SKM-1 treated with dmso at 0.1 percent for 144 hours (cell line): ENCODE data around the gene EMC10.
A peak's percentile ranks its signal among the peaks of the same experiment; 100 is the strongest.

Source experiments
- DNase-seq: peaks from one replicate; lab custom pipeline; 2025; ENCODE audit not compliant: unreplicated experiment; lab: John Stamatoyannopoulos, UW

The EMC10 gene

DNA sequence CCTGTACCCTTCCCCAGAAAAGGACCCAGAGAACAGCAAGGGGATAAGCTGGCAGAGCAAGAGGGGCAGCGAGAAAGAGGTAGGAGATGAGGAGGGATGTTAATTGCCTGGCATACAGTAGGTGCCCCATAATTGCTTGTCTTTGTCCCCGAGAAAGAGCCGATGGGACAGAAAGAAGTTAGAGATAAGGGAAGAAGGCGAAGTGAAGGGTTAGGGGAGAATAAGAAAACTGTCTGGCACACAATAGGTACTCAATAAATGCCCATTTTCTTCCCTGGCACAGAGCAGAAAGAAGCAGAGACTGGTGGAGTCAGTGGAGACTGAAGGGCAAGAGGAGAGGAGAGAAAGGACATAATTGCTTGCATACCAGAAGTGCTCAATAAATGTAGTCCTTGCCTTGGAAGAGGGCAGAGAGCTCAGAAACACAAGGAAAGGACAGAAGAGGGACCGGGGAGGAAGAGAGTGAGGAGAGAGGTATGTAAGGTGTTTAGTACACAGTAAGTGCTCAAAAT, 18.8 kb downstream of the EMC10 start:
- no peak for DNase-seq

DNA sequence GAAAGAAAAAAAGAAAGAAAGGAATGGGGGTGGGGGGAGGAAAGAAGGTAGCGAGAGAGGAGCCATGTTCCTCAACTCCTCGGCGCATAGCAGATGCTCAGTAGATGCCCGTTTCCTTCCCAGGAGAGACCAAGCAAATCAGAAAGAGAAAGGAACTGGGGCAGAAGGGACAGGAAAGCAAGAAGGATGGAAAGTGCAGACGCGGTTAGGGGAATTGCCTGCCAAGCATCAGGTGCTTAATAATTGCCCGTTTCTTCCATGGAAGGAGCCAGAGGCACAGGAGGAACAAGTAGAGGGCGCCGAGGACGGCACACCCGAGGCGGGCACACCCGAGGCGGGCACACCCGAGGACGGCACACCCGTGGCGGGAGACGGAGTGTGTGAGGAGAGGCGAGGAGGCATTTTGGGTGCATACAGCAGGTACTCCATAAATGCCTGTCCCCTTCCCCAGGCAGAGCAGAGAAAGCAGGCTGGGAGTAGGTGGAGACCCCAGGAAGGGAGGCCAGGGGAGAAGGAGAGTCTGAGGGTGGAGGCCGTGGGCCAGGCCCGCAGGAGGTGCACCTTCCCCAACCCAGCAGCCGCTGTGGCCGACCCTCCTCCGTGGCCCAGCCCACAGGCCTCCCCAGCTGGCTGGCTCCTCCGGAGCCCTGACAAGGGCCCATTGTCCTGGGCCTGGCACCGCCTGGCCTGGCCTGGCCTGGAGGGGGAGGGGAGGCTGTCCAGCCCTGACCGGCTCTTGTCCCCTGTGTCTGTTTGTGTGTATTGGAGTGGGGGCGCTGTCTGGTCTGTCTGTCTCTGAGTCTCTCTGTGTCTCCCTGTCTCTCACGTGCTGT, 20.1 kb downstream of the EMC10 start:
- no peak for DNase-seq

DNA sequence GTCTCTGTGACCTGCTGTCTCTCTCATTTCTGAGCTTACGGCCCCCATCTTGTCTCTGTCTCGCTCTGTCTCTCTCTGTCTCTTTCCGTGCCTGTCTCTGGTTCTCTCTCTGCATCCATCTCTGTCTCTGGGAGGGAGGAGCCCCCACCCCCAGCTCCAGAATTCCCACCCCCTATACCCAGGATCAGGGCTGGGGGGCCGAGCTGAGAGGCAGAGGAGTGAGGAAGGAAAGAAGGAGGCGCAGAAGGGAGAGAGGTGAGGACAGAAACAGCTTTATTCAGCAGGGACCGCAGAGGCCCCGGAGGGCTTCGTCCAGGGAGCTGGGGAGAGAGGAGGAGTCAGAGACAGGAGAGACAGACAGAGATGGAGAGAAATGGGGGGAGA, 20.7 kb downstream of the EMC10 start:
- no peak for DNase-seq

DNA sequence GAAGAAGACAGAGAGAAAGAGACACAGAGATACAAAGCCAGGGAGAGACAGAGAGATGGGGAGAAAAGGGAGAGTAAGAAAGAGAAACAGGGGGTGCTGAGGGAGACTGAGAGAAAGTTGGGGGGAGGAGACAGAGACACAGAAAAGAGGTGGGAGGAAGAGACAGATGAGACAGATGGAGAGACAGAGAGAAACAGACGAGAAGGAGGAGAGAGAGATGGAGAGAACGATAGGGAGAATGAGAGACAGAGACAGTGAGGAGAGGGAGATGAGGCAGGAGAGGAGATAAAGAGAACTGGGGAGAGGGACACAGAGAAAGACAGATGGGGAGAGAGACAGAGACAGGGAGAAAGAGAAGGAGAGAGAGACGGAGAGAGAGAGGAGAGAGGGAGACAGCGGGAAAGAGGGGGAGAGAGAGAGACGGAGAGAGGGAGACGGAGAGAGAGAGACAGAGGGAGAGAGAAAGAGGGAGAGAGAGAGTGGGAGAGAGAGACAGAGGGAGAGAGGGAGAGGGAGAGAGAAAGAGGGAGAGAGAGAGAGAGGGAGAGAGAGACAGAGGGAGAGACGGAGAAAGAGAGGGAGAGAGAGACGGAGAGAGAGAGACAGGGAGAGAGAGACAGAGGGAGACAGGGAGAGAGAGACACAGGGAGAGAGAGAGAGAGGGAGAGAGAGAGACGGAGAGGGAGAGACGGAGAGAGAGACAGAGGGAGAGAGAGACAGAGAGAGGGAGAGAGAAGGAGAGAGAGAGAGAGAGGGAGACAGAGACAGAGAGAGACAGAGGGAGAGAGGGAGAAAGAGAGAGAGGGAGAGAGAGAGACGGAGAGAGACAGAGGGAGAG, 22.1 kb downstream of the EMC10 start:
- no peak for DNase-seq

DNA sequence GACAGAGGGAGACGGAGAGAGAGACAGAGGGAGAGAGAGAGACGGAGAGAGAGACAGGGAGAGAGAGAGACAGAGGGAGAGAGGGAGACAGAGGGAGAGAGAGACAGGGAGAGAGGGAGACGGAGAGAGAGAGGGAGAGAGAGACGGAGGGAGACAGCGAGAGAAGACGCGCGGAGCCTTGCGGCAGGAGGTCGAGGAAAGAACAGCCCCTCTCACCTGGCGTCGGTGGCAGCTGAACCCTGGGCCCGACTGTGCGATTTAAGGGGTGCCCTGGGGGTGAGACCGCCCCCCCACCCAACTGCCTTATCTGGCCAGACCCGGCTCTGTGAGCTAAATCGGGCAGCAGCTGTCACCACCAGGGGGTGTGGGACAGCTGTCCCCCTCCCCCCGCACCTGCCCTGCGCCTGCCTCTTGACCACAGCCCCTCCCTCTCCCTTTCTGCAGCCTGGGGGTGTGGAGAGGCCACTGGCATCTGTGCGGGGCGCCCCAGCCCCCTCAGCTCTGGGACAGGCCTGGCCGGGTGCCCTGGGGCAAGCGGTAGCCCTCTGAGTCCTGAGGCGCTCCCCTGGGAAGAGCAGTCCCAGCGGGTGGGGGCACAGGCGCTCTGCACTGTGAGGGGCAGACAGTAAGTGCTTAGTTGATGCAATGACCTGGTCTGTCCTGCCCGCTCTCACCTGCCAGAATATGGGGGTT, 23.9 kb downstream of the EMC10 start:
- no peak for DNase-seq

DNA sequence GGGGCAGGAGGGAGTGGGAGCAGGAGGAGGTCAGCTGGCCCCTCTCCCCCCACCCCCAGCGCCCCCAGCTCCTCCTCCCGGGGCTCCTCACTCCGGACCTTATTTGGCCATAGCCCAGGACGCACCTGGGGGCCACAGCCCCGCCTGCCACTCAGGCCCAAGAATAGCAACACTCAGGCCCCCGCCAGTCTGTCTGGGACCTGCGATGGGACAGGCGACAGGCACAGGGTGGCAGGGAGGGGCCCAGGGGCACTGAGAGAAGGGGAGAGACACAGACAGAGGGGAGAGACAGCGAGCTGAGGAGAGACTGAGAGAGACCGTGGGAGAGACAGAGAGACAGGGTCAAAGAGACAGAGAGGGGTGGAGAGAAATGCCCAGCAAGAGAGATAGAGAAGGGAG, 24.4 kb downstream of the EMC10 start:
- DNase-seq: no peak

DNA sequence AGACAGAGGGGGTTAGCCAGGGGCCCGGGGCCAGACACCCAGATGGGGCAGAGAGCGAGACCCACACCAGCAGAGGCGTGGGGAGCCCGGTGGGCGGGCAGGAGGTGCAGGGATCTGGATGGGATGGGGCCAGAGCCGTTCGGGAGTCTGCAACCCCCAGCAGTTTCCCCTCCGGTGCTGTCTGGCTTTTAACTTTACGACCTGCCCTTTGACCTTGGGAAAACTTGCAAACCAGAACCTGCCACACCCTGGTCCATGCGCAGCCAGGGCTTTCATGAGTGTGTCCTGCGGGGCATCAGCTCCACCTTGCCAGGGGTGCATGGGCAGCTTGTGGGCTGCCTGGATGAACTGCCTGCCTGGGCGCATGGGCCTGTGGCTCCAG, 24.9 kb downstream of the EMC10 start:
- no peak for DNase-seq

DNA sequence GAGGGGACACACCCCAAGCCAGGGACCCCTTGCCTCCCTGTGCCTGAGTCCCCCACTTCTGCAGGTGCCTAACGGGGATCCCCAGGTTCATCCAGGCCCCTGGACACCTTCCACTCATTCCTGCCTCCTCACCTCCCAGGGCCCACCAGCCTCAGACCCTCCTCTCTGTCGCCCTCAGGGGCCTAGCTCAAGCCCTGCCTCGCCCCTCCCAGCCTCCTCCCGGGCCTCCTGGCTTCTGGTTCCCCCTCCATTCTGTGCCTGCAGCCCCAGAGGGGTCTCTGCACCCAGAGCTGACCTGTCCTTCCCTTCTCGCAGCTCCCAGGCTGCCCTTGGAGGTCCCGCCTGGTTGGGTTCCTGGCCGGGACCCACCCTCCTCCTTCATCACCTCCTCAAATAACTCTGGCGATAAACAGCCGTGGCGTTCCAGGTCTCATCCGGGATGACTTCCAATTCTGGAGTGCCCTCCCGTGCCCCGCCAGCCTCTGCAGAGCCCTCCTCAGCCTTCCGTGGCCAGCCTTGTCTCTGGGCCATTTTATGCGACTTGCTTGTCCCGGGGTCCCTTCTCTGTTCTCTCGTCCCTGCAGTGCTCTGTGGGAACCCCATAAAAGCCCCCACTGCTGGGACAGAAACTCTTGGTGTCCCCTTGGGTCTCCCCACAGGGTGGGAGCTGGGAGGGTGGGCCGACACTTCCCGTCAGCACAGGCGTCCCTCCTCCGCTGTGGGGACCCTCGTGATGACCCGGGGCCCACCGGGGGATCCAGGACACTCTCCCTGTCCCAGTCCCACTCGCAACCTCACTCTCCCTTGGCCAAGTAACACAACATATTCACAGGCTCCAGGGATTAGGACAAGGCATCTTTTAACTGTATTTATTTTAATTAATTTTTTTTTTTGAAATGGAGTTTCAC, 25.5 kb downstream of the EMC10 start:
- no peak for DNase-seq

DNA sequence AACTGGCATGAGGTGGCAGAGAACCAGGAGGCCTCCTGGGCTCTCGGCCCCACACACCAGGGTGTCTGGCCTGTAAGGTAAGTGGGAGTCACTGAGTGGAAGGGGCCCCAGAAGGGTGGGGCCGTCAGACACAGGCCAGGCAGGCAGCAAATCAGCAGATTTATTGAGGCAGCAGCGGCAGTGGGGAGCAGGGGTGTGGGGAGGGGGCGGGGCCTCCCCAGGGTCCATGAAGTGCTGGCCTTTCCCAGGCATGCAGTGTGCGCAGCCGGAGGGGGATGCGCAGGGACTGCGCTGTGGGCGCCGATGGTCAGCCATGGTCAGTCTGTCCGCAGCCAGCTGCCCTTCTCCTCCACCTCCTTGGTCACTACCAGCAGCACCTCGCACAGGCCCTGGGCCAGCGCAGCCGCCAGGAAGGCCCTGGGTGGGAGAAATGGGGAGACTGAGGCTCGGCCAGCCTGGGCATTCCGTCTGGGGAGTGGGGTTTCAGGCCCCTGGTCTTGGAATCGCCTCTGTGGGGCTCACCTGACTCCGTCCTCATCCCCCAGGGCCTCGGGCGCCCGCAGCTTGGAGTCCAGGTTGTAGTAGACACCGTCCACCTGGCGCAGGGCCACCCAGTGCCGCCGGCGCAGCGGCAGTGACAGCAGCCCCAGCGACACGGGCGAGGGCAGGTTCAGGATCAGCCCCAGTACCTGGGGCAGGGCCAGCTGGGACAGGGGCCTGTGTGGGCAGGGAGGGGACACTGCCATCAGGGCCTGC, 29.7 kb downstream of the EMC10 start:
- no peak for DNase-seq

DNA sequence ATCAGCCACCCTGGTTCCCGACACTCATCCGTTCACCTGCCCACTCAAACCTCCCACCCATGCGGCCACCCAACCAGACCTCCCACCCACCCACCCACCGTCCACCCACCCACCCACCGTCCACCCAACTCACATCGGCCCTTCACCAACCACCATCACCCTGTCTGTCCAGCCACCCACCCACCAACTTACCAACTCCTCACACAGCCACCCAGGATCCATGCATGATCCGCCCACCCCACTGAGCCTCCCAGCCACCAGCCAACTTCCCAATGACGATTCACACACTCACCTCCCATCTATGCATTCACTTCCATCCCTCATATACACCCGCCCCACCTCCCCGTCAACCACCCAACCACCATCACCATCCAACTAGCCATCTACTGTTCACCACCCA, 30.4 kb downstream of the EMC10 start:
- no peak for DNase-seq

DNA sequence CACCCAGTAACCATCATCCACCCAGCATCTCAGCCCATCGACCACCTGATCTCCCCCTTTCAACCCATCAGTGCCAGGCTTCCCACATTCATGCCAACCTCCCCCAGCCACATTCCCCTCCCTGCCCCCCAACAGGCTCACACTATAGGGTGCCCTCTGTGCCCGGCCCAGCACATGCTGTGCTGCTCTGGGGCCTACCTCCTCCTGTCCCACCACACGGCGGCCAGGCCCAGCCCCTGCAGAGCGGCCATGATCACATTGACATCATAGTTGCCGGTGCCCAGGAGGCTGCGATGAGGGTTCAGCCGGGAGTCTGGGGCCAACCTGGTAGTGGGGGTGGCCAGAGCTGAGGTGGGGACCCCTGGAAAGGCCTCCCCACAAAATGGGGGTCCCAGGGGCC, 31.1 kb downstream of the EMC10 start:
- no peak for DNase-seq

DNA sequence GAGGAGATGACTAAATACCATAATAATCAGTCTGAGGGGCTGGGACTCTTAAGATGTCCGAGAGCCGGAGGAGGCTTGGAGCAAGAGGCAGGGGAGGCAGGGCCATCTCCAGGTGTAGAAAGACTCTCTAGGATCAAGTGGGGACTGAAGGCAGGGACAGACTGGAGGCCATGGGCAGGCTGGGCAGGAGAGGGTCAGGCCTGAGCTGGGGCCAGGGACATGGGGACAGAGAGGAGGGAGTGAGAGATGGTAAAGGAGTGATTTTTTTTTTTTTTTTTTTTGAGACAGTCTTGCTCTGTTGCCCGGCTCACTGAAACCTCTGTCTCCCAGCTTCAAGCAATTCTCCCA, 32.5 kb downstream of the EMC10 start:
- DNase-seq: no peak

DNA sequence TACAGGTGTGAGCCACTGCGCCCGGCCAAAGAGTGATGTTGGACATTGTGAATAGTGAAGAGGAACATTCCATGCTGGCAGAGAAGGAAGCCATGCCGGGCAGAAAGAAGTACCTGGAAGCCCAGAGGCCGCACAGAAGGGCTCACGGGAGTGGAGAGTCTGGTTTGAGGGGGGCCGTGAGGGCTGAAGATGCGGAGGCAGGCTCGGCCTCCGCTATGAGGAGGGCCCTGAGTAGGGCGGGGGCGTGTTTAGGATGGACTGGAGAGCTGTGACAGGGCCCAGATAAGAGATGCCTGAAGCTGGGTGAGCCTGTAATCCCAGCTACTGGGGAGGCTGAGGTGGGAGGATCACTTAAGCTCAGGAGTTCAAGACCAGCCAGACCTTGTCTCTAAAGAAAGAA, 33.1 kb downstream of the EMC10 start:
- no peak for DNase-seq

DNA sequence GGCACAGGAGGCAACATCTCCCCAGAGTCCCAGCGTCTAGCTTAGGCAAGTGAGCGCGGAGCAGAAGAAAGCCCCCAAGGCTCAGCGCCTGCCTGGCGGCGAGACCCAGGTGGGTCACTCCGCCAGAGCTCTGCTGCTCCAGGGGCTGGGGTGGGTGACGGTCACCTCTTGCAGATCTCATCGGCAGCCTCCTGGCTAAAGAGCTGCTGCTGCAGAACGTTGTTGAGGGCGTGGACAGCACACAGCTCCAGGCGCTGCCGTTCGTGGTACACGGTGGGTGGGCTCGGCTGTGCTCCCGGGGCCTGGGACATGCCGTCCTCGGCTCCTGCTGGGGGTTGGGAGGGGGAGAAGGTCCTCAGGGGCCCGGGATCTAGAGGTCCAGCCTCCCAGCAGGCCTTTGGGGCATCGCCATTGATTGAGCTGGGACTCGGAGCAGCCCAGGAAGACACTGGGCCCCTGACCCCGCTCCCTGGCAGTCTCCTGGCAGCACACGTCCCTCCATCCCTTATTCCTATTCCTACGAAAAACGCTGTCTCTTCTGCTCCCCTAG, 33.9 kb downstream of the EMC10 start:
- no peak for DNase-seq

DNA sequence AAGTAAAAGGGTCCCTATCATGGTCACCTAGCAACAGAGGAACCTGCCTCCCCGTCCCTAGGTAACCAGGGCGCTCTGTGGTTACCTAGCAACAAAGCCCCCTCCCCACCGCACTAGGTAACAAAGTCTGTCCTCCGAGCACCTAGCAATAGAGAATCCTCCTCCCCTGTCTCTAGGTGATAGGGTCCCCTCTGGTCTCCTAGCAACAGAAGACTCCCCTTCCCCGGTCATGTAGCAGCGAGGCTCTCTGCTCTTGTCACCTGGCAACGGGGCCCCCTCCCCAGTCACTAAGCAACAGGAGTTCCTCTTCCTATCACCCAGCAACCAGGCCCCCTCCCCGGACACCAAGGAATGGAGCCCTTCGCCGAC, 34.4 kb downstream of the EMC10 start:
- DNase-seq: peak; percentile 50

DNA sequence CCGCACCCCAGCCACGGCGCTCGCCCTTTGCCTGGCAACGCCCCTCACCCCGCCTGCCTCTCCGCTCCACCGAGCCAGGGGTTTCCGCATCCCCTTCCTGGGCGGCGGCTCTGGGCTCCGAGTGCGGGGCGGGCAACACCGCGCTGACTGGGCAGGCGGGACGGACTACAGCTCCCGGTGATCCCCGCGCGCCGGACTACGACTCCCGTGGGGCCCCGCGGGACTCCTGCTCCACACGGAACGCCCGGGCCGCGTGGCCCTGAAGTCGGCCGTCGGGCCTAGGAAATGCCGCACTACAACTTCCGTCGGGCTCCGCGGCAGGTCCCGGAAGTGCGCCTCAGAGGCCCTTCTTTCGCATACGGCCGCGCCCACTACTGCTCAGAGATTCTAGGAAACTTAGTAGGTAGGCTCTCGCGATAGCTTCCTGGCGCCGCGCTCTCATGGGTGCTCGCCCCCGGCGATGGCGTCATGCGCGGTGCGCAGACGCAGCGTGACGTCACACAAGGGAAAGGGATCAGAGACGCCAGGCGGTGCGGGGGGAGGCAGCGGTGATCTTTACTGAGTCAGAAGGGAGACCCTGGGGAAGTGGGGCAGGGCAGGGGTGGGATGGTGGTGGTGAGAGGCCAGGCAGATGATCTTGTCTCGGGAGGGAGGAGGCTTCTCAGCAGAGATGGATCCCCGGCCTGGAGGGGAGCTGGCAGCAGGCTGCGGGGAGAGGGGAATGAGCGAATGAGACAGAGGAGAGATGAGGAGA, 34.9 kb downstream of the EMC10 start, which contains the start of gene JOSD2:
Gene JOSD2, minus strand, starts transcription at position 123 of the 754 bp plus-strand sequence. CDS start 760 bp downstream, outside the sequence.
- DNase-seq: peak; percentile 80

DNA sequence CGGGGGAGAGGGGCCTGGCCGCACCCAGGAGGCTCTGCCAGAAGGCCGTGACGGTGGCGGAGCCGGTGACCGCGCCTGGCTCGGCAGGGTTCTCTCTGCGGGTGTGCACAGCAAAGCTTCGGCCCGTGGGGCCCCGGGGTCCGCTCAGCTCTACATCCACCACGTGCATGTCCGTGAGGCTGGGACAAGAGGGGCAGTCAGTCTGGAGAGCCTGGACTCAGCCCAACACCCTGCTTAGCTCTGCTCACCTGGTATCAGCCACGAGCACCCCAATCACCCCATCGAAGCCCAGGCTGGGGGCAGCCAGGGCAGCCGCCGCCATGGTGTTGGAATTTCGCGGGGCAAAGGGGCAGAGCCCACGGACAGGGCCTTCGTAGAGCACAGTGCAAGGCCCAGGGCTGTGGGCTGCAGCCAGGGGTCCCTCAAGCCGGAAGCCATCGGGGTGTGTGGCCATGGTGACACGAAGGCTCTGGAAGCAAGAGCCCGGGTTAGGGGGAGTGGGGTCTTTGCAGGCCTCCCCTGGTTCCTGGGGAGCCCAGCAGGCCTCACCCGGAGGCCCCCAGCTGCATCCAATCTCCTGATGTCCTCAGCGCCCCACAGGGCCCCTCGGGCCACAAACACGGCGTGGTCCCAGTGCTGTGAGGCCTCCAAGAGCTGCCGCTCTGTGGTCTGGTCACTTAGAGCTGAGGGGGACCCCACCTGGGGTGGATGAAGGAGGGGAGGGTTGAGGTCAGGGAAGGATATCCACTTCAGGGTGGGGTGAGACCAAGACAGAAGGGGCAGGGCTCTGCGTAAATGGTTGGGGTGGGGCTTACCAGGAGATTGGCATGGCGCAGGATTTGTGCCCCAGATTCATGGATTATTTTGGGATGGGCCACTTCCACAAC, 36.0 kb downstream of the EMC10 start:
- DNase-seq: no peak
